ENCODE data around the gene CERK. TPM values are rescaled to one million over a fixed set of nuclear protein-coding genes. Genes with fewer than 3 reads are reported as not detected.
A peak's percentile ranks its signal among the peaks of the same experiment; 100 is the strongest.

CERK gene
- total RNA-seq, 1 donor from 2014 or later = 102 TPM

DNA sequence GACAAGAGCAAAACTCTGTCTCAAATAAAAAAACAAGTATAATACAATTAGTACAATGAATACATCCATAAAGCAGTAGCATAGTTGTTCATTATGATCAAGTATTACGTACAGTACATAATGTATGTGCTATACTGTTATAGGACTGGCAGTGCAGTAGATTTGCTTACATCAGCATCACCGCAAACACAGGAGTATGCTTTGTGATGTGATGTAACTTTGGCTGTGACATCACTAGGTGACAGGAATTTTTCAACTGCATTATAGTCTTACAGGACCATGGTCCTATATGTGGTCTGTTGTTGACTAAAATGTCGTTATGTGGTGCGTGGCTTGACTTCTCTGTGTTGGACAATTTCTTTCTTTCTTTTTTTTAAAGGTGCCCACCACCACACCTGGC, 41.0 kb upstream of the CERK start:
- Mint-ChIP-seq H3K4me1 (peaks cover 11% of the 10 kb centered on the region), H3K9me3 (no peaks in the 10 kb centered on the region), H3K27ac (ENCODE audit: unreplicated experiment) (no peak overlapping the region), H3K36me3 (ENCODE audit: low read depth) (no peaks in the 10 kb centered on the region), H3K27me3 (ENCODE audit: low read depth) (no peaks in the 10 kb centered on the region), H3K4me3 (no peak overlapping the region)
- TF ChIP-seq, protein P1, sequence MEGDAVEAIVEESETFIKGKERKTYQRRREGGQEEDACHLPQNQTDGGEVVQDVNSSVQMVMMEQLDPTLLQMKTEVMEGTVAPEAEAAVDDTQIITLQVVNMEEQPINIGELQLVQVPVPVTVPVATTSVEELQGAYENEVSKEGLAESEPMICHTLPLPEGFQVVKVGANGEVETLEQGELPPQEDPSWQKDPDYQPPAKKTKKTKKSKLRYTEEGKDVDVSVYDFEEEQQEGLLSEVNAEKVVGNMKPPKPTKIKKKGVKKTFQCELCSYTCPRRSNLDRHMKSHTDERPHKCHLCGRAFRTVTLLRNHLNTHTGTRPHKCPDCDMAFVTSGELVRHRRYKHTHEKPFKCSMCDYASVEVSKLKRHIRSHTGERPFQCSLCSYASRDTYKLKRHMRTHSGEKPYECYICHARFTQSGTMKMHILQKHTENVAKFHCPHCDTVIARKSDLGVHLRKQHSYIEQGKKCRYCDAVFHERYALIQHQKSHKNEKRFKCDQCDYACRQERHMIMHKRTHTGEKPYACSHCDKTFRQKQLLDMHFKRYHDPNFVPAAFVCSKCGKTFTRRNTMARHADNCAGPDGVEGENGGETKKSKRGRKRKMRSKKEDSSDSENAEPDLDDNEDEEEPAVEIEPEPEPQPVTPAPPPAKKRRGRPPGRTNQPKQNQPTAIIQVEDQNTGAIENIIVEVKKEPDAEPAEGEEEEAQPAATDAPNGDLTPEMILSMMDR (conservative IDR thresholded peaks at IDR 0.05) = no peak
- DNase-seq (ENCODE audit: low read depth, low spot score) = no peak

DNA sequence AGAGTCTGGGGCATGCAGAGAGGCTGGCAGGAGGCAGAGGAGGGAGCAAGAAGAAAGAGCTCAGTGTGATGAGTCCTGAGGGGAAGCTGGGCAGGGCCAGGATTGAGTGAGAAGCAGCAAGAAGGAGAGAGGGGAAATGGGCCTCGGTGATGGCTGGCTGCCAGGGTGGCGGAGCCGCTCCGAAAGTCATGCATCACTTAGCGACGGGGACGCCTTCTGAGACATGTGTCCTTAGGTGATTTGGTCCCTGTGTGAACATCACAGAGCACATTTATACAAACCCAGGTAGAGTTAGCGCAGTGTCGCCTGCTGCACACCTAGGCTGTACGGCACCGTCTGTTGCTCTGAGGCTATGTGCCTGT, 39.5 kb upstream of the CERK start:
- no peak for DNase-seq (ENCODE audit: low read depth, low spot score)
- H3K27ac Mint-ChIP-seq (ENCODE audit: unreplicated experiment) = peak overlapping the region; percentile 52
- no peaks in the 10 kb centered on the region for H3K27me3 Mint-ChIP-seq (ENCODE audit: low read depth)
- no peaks in the 10 kb centered on the region for H3K9me3 Mint-ChIP-seq
- H3K36me3 Mint-ChIP-seq (ENCODE audit: low read depth) = no peaks in the 10 kb centered on the region
- peaks cover 11% of the 10 kb centered on the region for H3K4me1 Mint-ChIP-seq
- H3K4me3 Mint-ChIP-seq = no peak overlapping the region
- TF ChIP-seq, protein P1 (conservative IDR thresholded peaks at IDR 0.05) = no peak

DNA sequence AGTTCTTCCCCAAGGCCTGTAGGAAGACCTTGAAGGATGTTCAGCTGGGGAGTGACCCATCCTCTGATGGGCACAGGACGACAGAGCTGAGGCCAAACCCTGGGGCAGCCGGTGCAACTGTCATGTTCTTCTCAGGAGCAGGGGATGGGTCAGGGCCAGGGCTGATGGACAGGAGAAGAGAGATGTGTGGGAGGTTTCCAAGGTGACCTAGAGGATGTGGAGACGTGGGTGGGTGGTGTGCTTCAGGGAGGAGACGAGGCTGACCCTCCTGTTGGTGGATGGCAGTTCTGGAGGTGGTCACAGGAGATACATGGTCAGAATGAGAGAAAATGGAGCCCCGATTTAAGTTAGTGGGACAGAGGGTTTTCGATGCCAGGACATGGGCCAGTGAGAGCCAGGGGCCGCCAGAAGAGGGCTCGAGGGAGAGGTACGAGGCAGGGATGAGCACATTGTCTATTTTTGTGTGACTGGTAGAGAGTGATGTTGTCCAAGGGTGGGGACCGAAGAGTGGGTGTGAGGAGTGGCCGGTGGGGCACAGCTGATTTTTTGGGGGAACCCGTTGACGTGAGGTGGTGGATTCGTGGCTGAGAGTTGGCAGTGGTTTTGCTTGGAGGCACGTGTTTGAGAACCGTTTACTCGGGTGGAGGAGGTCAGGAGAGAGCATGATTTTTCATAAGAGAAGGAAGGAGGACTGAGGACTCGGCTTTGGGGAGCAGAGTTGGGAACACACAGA, 39.0 kb upstream of the CERK start:
- TF ChIP-seq, protein P1 (conservative IDR thresholded peaks at IDR 0.05) = no peak
- Mint-ChIP-seq H3K4me3 (no peak overlapping the region), H3K27ac (ENCODE audit: unreplicated experiment) (peak overlapping the region; percentile 76), H3K9me3 (no peaks in the 10 kb centered on the region), H3K36me3 (ENCODE audit: low read depth) (no peaks in the 10 kb centered on the region), H3K4me1 (peaks cover 11% of the 10 kb centered on the region), H3K27me3 (ENCODE audit: low read depth) (no peaks in the 10 kb centered on the region)
- no peak for DNase-seq (ENCODE audit: low read depth, low spot score)

DNA sequence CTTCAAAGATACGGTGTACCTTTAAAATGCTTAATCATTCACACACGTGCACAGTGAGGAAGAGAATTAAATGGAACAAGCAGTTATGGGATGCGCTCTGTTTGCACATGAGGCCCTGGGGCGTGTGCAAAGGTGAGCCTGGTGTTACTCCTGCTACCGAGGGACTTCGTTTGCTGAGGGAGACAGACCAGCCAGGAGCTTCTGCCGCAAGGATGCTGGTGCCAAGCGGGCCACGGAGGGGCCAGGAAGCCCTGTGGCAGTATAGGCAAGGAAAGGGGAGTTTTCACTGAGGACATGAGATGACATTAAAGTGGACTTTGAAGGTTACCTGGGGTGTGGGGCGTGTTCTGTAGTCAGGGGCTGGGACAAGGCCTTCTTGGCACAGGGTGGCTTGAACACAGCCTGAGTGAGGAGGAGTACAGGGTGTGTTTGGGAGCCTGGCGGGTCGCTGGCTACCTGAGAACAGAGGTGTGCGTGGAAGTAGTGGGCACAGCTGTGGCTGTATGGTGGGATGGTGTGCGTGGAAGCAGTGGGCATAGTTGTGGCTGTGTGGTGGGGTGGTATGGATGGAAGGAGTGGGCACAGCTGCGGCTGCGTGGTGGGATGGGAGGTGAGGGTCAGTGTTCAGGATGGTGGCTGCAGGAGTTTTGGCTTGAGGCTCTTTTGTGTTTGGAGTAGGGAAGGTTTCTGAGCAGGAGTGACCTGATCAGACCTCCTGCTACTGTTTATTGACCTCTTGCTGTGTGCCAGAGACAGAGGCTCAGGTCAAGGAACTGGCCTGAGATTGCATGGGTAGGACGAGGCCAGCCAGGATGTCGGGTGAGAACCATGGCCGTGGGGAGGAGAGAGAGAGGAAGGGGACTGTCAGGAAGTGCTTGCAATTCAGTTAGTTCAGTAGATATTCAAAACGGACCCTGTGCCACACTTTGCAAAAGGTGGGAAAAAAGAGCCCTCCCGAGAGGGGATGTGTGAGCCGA, 38.1 kb upstream of the CERK start:
- H3K9me3 Mint-ChIP-seq = no peaks in the 10 kb centered on the region
- no peak for DNase-seq (ENCODE audit: low read depth, low spot score)
- H3K27me3 Mint-ChIP-seq (ENCODE audit: low read depth) = no peaks in the 10 kb centered on the region
- peaks cover 11% of the 10 kb centered on the region for H3K4me1 Mint-ChIP-seq
- H3K4me3 Mint-ChIP-seq = no peak overlapping the region
- TF ChIP-seq, protein P1 (conservative IDR thresholded peaks at IDR 0.05) = no peak
- H3K36me3 Mint-ChIP-seq (ENCODE audit: low read depth) = no peaks in the 10 kb centered on the region
- peak overlapping the region; percentile 65 for H3K27ac Mint-ChIP-seq (ENCODE audit: unreplicated experiment)

DNA sequence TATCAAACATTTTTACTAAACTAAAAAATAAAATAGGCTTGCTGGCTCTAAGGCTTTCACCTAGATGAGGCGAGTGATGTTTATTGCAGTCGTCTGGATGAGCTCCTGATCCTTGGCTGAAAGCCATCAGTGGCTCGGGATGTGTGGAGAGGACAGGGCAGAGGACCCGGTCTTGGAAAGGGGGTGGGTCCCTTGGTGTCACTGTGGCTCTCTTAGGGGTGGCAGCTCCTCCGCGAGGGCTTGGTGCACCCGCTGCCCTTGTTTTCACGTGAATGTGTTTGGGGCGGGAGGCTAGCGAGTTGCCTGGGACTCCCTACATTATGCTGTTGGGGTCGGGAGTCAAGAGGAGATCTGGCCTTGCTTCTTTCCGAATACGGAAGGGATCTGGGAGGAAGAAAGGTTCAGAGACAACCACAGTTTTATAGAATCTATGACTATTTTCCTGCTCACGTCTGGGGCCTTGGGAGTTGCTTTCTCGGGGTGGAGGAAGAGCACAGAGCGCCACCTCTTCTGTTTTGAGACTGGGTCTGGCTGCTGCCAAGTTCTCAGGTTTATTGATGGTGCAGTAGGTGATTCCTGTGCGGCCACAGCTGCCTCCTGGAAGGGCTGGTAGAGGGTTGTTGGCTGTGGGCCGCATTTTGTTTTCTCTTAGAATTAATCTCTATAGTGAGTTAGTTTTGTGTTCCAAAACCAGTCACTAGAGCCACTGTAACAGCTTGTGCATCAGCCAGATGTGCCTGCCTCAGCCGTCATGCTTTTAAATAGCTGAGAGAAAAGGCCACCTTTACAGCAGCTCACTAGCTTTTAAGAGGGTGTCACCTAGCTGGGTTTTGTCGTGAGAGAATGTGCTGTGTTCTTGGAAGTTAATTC, 37.2 kb upstream of the CERK start:
- no peaks in the 10 kb centered on the region for H3K9me3 Mint-ChIP-seq
- H3K4me3 Mint-ChIP-seq = no peak overlapping the region
- no peaks in the 10 kb centered on the region for H3K27me3 Mint-ChIP-seq (ENCODE audit: low read depth)
- H3K4me1 Mint-ChIP-seq = peaks cover 11% of the 10 kb centered on the region
- H3K36me3 Mint-ChIP-seq (ENCODE audit: low read depth) = no peaks in the 10 kb centered on the region
- DNase-seq (ENCODE audit: low read depth, low spot score) = no peak
- H3K27ac Mint-ChIP-seq (ENCODE audit: unreplicated experiment) = peak overlapping the region; percentile 65
- TF ChIP-seq, protein P1 (conservative IDR thresholded peaks at IDR 0.05) = no peak

Measured in neural crest cell (in vitro differentiated cells).